Tibial nerve (tissue), 4 donors: ENCODE measurements around the gene KIZ. TPM values are rescaled to one million over a fixed set of nuclear protein-coding genes. Genes with fewer than 3 reads are reported as not detected.

ENCODE experiments used
- DNase-seq, 2 donors: peaks; one replicate each; pipeline ENCODE4 v3.0.0-alpha.2; 2019; ENCODE audit warnings: low spot score in 2 of 2
- H3K27ac ChIP-seq, 4 donors: fragments of 200-600 bp; sonication (generic) in 3 of 4; one replicate each; pipeline ENCODE4 v1.5.1; 2017 to 2019; ENCODE audit warnings: mild to moderate bottlenecking in 1 of 4
- H3K27me3 ChIP-seq, 2 donors: fragments of 200-600 bp; sonication (generic) in 1 of 2; one replicate each; pipeline versions ENCODE4 v1.5.1 to v1.6.0; 2017 to 2019
- H3K36me3 ChIP-seq, 3 donors: fragments of 200-600 bp; sonication (generic); one replicate each; pipeline ENCODE4 v1.5.1; 2018 to 2019
- H3K4me1 ChIP-seq, 4 donors: fragments of 200-600 bp; sonication (generic) in 3 of 4; one replicate each; pipeline ENCODE4 v1.5.1; 2017 to 2019
- H3K4me3 ChIP-seq, 4 donors: fragments of 200-600 bp; sonication (generic) in 3 of 4; one replicate each; pipeline ENCODE4 v1.5.1; 2017 to 2019; ENCODE audit warnings: mild to moderate bottlenecking in 1 of 4, moderate library complexity in 1 of 4
- H3K9me3 ChIP-seq, 4 donors: fragments of 200-600 bp; sonication (generic) in 3 of 4; one replicate each; pipeline ENCODE4 v1.5.1; 2017 to 2019
- EP300 ChIP-seq, 2 donors: sonication (generic); formaldehyde crosslinking; IDR thresholded peaks; one replicate each; pipeline ENCODE4 v1.6.1; 2017; ENCODE audit warnings: antibody characterized with exemption in 2 of 2, mild to moderate bottlenecking in 1 of 2
- POLR2A ChIP-seq, 2 donors: fragments of 450-650 bp; IDR thresholded peaks; one replicate each; pipeline ENCODE4 v1.6.1; 2017; ENCODE audit warnings: antibody characterized with exemption in 2 of 2, mild to moderate bottlenecking in 2 of 2, moderate library complexity in 2 of 2
- WGBS, 2 donors: methylation state at CpG; one replicate each; pipeline ENCODE4 v1.1.5; 2018; 5-methylcytosine and 5-hydroxymethylcytosine counted together
- total RNA-seq, 4 donors: library from RNA; depleted of rRNA; stranded (reverse); fragments of >200 nt; gene quantifications; one replicate each; pipeline ENCODE4 v1.1.0, GENCODE V29; 2016
- TF ChIP-seq, protein P1 (sequence below), 5 experiments: fragments of 200-600 bp in 3 of 5; fragments of 450-650 bp in 2 of 5; sonication (generic) in 3 of 5; IDR thresholded peaks; one replicate each; pipeline ENCODE4 v1.5.1; 2016 to 2019; ENCODE audit warnings: antibody characterized with exemption in 5 of 5, mild to moderate bottlenecking in 3 of 5, moderate library complexity in 2 of 5

Gene KIZ
- total RNA-seq, 4 donors from 2014 or later: 19.8 to 58.6 (median 54.9) TPM

DNA sequence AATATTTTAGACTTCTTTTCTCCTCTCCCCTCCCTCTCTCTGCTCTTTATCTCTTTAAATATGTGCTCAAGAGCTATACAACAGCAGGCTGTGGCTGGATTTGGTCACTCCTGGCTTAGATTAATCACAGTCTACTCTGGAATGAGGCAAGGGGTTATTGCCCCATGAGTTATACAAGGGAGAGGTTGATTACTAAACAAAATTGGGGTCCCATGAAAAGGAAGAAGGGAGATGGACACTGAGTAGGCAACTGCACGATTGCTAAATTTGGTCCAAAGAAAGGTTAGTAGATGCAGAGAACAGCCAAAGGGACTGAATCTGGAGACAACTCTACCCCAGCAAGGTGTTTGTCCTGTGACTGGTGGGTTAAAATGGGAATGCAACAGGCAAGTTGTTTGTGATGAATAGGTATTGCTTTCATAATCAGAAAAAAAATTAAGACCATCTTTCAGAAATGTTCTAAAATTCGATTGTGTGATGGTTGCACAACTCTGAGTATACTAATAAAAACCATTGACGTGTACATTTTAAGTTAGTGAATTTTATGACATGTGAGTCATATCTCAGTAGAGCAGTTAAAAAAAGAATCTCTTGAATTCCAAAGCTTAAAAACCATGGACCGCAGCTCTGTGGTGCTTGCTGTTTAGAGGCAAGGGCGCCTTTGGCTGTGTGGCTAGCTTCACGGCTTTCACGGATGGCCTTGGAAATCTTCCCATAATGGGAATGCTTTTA is 57.1 kb downstream of the KIZ start:
- Histone ChIP-seq H3K4me3 (no peak overlapping the region), H3K9me3 (peaks cover 0 to 1% (median under 1%) of the 10 kb centered on the region in 4 donors), H3K36me3 (peaks cover 0 to 11% (median 0%) of the 10 kb centered on the region in 3 donors), H3K27ac (peak overlapping the region in 2 of 4 donors; percentile 60 to 80), H3K4me1 (peaks cover 0 to 9% (median 5%) of the 10 kb centered on the region in 4 donors), H3K27me3 (no peaks in the 10 kb centered on the region)
- TF ChIP-seq, protein P1, sequence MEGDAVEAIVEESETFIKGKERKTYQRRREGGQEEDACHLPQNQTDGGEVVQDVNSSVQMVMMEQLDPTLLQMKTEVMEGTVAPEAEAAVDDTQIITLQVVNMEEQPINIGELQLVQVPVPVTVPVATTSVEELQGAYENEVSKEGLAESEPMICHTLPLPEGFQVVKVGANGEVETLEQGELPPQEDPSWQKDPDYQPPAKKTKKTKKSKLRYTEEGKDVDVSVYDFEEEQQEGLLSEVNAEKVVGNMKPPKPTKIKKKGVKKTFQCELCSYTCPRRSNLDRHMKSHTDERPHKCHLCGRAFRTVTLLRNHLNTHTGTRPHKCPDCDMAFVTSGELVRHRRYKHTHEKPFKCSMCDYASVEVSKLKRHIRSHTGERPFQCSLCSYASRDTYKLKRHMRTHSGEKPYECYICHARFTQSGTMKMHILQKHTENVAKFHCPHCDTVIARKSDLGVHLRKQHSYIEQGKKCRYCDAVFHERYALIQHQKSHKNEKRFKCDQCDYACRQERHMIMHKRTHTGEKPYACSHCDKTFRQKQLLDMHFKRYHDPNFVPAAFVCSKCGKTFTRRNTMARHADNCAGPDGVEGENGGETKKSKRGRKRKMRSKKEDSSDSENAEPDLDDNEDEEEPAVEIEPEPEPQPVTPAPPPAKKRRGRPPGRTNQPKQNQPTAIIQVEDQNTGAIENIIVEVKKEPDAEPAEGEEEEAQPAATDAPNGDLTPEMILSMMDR (IDR thresholded peaks at IDR 0.05): no peak
- no peak for TF ChIP-seq POLR2A (IDR thresholded peaks at IDR 0.05)
- TF ChIP-seq EP300 (IDR thresholded peaks at IDR 0.05): no peak
- 50 to 53% methylated on average over 7 of the region's 7 CpGs for WGBS, 2 donors
- DNase-seq: no peak

DNA sequence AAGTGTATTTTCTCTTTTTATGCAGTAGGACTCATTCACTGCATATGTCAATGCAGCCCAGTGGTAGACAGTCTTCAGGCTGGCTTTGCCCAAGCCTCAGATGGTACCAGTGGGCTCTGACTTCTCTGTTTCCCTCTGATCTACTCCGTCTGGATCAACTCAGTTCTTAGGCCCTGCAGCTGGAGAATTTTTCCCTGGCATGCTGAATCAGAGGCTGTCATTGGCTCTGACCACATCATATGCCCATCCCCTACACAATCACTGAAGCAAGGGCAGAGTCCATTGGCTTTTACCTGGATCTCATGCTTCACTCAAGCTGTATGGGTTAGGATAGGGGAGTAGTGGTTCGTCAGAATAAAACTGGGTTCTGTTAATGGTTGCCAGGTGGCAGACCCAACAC is 57.8 kb downstream of the KIZ start:
- no peak for TF ChIP-seq POLR2A (IDR thresholded peaks at IDR 0.05)
- TF ChIP-seq, protein P1 (IDR thresholded peaks at IDR 0.05): no peak
- no peak for TF ChIP-seq EP300 (IDR thresholded peaks at IDR 0.05)
- no peak overlapping the region for H3K4me3 ChIP-seq
- no peaks in the 10 kb centered on the region for H3K9me3 ChIP-seq
- H3K4me1 ChIP-seq: peaks cover 0 to 9% (median 5%) of the 10 kb centered on the region in 4 donors
- DNase-seq: no peak
- H3K36me3 ChIP-seq: peaks cover 0 to 13% (median 0%) of the 10 kb centered on the region in 3 donors
- WGBS, 2 donors: 85% methylated on average over 2 of the region's 2 CpGs
- H3K27me3 ChIP-seq: no peaks in the 10 kb centered on the region
- H3K27ac ChIP-seq: peak overlapping the region in 2 of 4 donors; percentile 60 to 79

DNA sequence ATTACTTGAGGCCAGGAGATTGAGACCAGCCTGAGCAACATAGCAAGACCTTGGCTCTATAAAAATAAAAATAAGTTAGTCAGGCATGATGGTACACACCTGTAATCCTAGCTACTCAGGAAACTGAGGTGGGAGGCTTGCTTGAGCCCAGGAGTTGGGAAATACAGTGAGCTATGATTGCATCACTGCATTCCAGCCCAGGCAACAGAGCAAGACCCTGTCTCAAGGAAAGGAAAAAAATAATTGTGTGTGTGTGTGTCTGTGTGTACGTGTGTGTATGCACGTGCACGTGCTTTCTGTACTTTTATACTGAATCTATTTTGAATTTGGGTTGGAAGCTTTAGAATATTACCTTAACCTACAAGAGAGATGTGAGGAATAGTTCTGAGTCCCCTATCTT is 58.9 kb downstream of the KIZ start:
- DNase-seq: no peak
- no peak for TF ChIP-seq EP300 (IDR thresholded peaks at IDR 0.05)
- TF ChIP-seq, protein P1 (IDR thresholded peaks at IDR 0.05): no peak
- no peak for TF ChIP-seq POLR2A (IDR thresholded peaks at IDR 0.05)

DNA sequence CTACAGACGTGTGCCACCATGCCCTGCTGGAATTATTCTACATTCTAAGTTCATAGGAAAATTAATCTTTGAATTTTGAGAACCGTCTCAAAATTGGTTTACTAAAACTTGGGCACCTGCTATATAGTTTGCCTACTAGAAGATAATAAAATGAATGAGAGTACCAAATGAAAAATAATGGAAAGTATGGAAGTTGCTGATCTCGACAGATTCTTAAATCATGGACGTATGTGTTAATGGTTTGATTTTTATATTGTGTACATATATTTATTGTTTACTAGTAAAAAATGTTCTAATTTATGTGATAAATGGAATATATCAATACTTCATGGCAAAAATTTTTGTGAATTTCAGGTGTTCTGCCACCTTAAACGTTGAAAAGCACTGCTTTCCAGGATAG is 60.0 kb downstream of the KIZ start:
- Histone ChIP-seq H3K36me3 (peaks cover 0 to 13% (median 0%) of the 10 kb centered on the region in 3 donors), H3K4me1 (peaks cover 0 to 9% (median 0%) of the 10 kb centered on the region in 4 donors), H3K27ac (no peak overlapping the region), H3K9me3 (no peaks in the 10 kb centered on the region), H3K4me3 (no peak overlapping the region), H3K27me3 (no peaks in the 10 kb centered on the region)
- no peak for DNase-seq
- WGBS, 2 donors: 93% methylated on average over 5 of the region's 5 CpGs
- TF ChIP-seq EP300 (IDR thresholded peaks at IDR 0.05) (no peak), POLR2A (IDR thresholded peaks at IDR 0.05) (no peak)
- TF ChIP-seq, protein P1 (IDR thresholded peaks at IDR 0.05): no peak

More for the DNA sequence above, 58.9 kb downstream of the KIZ start:
- 94 to 97% methylated on average over 3 of the region's 3 CpGs for WGBS, 2 donors
- Histone ChIP-seq H3K9me3 (no peaks in the 10 kb centered on the region), H3K4me1 (peaks cover 0 to 9% (median 5%) of the 10 kb centered on the region in 4 donors), H3K27ac (peak overlapping the region in 1 of 4 donors; percentile 79), H3K36me3 (peaks cover 0 to 13% (median 0%) of the 10 kb centered on the region in 3 donors), H3K27me3 (no peaks in the 10 kb centered on the region), H3K4me3 (no peak overlapping the region)

DNA sequence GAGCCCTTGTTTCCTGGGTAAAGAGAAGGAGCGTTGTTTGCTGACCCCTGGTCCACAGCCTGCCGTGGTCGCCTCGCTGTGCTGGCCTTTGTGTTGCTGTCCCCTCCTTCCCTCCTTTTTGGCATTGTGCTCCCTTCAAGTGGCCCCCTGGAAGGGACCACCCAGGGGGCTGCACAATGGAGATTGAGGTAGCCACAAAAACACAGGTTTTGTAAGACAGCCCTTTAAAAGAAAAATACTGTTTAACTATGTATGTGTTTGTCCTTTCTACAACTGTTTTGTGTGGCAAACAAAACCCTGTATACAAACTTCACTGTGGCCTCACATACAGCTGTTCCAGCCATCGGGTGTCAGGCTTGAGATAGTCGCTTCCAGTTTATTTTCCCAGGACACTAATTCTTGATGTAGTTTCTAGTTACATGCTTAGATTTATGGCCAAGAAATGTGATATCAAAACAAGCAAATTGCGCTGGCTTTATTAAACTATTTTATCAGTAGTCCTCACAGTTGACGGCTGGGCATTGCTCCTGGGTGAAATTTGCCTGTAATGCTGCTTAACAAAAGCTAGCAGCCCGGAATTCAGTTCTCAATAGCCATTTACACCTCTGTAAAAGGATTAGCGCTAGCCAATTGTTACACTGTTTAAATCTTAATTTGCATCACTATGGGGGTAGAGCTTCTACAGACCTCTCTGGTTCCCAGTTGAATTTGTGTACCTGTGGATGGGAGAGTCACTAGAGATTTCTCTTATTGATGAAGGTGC is 64.1 kb downstream of the KIZ start:
- no peak overlapping the region for H3K4me3 ChIP-seq
- WGBS, 2 donors: 66 to 67% methylated on average over 10 of the region's 10 CpGs
- H3K27ac ChIP-seq: no peak overlapping the region
- no peak for DNase-seq
- TF ChIP-seq EP300 (IDR thresholded peaks at IDR 0.05): no peak
- TF ChIP-seq POLR2A (IDR thresholded peaks at IDR 0.05): no peak
- TF ChIP-seq, protein P1 (IDR thresholded peaks at IDR 0.05): no peak
- no peaks in the 10 kb centered on the region for H3K27me3 ChIP-seq
- H3K9me3 ChIP-seq: no peaks in the 10 kb centered on the region
- H3K4me1 ChIP-seq: no peaks in the 10 kb centered on the region
- peaks cover 0 to 15% (median 0%) of the 10 kb centered on the region in 3 donors for H3K36me3 ChIP-seq
